Hippocampal formation (tissue), 2 donors: ENCODE data around the gene SH3BP4.

Source experiments
- DNase-seq, 2 donors: peaks; one replicate each; lab custom pipeline; 2025; lab: John Stamatoyannopoulos, UW

Gene SH3BP4, protein sequence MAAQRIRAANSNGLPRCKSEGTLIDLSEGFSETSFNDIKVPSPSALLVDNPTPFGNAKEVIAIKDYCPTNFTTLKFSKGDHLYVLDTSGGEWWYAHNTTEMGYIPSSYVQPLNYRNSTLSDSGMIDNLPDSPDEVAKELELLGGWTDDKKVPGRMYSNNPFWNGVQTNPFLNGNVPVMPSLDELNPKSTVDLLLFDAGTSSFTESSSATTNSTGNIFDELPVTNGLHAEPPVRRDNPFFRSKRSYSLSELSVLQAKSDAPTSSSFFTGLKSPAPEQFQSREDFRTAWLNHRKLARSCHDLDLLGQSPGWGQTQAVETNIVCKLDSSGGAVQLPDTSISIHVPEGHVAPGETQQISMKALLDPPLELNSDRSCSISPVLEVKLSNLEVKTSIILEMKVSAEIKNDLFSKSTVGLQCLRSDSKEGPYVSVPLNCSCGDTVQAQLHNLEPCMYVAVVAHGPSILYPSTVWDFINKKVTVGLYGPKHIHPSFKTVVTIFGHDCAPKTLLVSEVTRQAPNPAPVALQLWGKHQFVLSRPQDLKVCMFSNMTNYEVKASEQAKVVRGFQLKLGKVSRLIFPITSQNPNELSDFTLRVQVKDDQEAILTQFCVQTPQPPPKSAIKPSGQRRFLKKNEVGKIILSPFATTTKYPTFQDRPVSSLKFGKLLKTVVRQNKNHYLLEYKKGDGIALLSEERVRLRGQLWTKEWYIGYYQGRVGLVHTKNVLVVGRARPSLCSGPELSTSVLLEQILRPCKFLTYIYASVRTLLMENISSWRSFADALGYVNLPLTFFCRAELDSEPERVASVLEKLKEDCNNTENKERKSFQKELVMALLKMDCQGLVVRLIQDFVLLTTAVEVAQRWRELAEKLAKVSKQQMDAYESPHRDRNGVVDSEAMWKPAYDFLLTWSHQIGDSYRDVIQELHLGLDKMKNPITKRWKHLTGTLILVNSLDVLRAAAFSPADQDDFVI

DNA sequence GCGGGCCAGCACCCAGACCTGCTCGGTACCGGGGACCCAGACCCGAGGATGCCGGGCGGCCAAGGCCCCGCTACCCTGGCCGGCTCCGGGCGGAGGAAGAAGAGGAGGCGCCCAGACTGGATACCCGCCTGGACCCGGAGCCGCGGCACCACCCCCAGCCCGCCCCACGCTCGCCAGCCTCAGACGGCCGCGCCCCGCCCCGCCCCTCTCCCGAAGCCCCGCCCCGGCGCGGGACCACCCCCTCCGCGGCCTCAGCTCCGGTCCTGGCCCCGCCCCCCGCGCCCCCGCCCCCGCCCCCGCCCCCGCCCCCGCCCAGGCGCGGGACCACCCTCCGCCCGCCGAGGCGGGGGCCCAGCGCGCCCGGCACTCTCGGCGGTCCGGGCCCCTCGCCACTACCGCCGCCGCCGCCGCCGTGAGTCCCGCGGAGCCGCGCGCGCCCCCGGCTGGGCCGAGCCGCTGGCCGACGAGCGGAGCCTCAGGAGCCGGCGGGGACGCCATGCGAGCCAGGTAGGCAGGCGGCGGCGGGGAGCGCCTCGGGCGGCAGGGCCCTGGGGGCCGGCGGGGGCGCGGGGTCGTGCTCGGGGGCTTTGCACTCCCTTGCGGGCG lies at the start of gene SH3BP4:
Gene SH3BP4 (plus strand): TSS at position 354 of the 606 bp plus-strand sequence. CDS start 82,986 bp downstream, outside the sequence.
- peak; percentile 81 to 85 for DNase-seq

DNA sequence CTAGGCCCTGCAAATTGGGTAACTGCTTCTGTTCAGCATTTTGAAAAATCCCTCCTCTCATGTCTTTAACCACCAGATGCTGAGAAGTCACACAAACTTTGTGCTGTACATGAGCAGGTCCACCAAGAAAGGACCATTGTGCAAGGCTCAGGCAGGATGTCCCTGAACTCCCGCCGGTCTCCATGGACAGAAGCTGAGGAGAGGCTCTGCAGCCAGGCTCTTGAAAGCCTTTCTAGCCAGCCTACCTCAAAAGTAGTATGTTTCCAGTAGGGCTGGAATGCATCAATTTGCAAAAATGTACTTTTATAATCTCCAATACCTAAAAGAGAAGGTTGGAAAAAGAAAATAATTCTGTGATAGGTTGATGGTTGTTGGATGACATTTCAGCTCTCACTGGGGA lies 47.0 kb upstream of the SH3BP4 start:
- no peak for DNase-seq

DNA sequence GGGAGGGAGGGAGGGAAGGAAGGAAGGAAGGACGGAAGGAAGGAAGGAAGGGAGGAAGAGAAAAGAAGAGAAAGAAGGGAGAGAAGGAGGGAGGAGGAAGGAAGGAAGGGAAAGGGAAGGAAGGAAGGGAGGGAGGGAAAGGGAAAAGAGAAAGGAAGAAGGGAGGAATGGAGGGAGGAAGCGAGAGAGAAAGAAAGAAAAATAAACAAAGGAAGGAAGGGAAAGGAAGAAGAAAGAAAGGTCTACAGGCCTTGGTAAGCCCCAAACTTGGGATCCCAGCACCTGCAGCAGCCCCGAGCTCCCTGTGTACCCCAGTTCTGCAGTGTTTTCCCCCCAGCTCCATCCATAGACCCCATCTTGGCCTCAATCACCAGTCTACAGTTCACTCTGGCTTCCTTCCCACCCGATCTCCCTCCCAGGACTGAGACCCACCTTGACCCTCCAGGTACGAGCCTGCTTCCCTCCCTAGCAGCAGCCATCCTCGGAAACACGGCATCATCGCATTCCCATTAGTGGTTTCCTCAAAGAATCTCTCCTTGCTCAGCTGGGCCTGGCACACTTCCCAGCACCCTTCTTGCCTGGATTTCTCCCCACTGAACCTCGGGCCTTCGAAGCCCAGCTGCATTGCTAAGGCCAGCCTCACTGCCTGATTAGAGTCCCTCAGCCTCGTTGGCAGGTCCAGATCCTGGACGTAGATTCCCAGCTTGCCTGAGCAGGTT lies 46.1 kb upstream of the SH3BP4 start:
- DNase-seq: no peak

DNA sequence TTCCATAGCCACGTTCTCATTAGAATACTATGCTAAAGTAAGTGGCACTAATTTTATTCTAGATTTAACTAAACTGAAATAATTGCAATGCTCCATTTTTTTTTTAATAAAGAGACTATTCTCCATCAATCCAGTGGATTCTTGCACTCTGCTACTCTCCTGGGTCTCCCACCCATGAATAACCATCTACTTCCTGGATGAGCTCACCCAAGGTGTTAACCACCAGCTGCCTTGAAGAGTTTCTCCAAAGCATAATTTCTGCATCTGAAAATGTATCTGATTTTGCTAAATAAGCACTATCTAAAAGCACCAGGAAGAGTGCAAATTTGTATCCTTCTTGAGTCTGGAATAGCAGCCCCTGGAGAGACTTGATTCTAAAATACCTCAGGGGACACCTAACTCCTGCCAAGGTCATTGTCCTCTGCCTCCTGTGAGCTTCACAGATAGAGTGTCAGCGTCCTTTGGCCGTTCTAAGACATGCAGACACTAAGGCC lies 41.6 kb upstream of the SH3BP4 start:
- no peak for DNase-seq

DNA sequence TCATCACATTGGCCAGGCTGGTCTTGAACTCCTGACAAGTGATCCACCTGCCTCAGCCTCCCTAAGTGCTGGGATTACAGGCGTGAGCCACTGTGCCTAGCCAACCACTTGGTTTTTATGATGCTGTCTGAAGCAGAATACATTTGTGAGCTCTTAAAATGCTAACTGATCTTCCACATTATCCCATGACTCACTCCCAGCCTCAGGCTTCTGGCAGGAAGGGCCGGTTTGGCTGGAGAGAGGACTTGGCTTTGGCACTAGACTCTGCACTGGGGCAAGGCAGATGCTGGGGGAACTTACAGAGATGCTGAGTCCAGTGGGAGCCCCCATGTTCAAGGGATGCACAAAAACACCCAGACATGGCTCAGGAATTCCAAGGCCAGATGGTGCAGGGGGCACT lies 40.5 kb upstream of the SH3BP4 start:
- DNase-seq: no peak

DNA sequence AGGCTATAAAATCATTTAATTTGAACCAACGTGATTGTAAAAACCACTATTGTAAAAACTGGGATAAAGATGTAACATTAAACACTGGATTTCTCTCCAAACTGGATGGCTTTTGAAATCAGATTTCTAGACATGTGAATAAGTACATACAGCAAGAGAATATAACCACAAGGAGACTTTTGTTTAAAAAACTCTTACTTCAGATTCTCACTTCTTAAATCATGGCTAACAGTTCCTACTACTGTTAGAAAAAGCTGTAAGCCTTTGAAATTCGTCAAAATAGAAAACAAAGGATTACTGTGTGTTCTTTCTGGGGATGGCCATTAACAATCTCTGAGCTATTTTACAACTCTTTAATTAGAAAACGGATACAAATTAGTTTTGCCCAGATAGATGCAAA lies 39.4 kb upstream of the SH3BP4 start:
- DNase-seq: no peak

DNA sequence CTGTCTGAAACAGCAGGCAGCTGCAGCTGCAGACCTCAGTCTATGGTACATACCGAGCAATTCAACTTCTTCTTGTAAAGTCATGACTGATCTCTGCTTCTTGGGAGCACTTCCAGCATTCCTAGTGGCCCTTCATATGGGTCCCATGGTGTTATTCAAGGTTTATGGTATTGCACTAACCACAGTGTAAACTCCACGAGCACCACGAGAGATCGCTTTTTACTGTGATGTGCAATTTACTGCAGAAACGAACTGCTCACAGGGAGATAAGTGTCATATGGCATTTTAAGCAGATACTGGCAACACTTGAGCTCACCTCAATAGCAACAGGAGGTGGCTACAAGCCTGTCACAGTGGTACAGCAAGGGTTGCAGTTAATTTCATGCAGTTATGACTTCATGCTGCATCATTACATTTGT lies 38.6 kb upstream of the SH3BP4 start:
- peak in 1 of 2 donors; percentile 12 for DNase-seq

DNA sequence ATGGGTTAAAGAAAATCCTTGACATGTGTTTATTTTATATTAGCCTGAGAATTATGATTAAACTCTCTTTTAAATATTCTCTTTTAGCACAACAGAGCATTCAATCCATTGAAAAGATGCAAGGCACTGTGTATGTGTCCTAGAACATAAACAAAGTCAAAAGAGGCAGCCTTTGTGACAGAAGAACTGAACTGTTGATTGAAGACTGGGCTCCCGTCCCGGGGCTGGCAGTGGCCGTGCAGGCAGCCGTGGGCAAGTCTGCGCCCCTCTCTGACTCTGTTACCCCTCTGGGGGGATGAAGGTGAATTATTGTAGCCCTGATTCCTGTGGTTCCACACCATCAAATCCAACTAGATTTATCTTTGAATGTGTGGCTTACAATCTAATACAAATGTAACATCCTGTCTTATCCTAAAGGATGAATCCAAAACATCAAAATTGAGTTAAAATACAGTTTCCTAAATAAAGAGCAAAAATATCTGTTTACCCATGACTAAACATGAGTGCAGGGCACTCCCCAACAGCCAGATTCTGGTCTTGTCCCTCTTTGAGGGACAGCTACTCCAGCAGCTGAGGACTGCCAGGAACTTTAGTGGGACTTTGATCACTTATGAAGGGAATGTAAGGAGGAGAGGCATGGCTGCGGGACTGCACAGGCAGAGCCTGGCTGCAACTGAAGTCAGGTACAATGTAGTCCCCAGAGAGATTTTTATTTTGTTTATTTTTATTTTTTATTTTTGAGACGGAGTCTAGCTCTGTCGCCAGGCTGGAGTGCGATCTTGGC lies 37.3 kb upstream of the SH3BP4 start:
- peak; percentile 74 to 89 for DNase-seq

DNA sequence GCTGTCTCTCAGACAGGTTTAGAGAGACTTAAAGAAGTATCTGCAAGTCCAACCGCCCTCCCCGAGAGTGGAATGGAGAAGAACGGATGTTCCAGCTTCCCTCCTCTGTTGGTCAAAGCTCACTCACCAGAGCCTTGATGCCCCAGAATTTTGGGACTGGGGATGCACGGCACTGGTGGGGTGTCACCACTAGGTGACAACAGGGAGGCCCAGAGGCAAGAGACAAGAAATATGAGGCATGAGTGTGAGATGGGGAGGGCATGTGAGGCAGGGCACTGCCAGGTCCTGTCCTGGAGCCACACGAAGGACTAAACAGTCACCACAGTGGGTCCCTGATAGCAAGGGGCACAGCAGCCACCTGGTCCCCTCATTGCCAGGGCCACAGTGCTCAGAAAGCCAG lies 35.1 kb upstream of the SH3BP4 start:
- DNase-seq: no peak

DNA sequence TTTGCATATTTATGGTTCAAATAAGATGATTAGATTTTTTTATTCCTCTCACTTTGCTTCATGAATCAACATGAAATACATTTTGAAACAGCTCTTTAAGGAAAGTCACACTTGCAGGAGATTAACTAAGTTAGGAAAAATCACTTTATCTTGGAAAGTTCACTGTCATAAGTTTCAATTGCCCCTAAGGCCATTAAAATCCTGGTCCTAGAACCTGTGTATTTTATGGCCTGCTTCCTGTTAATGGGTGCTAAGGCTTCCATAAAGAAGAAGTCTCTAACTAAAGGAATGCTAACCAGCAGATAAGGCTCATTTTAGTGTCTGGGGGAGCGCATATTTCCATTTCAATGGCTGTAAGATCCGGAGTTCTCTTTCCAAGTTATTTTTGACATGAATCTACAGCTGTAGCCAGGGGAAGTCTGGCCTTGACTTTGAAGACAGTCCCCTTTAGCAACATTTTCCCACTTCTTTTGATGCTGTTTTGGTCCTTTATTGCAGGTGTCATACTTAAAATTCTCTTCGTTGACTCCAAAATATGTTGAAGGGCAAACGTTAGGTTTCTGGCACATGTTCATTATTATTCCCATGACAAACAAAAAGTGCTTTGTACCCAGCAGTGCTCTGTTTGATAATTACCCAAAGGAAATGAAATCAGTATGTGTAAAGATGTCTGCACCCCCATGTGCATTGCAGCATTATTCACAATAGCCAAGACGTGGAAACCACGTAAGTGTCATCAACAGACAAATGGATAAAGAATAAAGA lies 34.4 kb upstream of the SH3BP4 start:
- peak in 1 of 2 donors; percentile 65 for DNase-seq

DNA sequence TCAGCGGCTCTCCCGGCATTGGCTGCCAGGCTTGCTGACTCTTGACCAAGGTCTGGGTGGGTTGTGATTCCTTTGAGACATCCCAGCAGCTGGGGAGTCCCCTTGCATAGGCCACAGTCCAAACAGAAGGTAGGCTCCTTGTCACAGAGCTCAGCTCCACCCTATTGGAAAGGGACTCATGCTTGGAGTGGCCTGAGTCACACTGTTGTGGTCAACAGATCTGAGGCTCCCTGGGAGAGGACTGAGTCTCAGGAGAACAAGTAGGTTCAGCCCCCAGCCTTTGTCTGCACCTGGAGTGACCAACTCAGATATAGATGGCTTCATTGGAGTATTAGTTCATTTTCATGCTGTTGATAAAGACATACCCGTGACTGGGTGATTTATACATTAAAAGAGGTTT lies 32.1 kb upstream of the SH3BP4 start:
- no peak for DNase-seq

DNA sequence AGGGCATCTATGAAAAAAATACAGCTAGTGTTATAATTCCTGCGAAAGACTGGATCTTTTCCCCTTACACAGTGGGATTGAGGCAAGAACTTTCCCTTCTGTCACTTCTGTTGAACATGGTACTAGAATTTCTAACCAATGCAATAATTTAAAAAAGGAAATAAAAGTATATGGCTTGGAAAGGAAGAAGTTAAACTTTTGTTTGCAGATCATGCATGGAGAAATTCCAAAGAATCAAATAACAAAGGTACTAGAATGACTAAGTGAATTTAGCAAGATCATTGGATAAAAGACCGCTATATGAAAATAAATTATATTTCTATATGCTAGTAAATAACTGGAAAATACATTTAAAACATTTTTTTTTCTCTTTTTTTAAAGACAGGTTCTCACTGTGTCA lies 31.0 kb upstream of the SH3BP4 start:
- no peak for DNase-seq

DNA sequence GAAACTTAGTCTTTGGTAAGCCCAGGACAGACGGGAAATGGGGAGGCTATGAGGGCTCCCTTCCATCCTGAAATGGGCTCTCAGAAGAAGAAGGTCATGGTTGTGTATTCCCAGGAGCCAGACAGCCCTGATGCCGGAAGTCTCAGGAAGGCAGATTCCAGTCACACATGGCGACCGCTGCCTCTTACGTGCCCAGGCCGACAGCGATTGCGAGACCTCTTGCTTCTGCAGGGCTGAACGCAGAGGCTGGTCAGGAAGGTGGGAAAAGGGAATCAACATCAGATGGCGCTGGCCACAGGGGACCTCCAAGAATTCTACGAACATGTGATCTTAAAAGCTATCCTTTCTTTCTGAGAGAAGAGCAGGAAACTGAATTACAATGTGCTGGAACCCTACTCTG lies 22.8 kb upstream of the SH3BP4 start:
- DNase-seq: no peak

DNA sequence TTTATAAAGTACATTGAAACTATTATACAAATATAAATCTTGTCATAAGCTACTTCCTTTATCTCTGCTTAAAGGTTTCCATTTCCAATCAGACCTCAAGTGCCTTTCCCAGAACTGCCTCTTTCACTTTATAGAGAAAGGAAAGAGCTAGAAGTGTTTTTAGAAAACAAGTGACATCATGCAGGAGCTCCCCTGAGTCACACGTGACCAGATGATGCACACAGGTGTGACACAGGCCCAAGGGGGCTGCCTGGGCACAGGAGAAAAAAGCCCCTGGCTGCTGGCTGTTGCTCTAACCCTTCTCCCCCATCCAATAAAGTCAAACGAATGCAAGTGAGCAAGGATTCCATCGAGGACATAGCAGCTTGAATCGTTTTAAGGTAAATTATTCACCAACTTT lies 21.4 kb upstream of the SH3BP4 start:
- DNase-seq: no peak

DNA sequence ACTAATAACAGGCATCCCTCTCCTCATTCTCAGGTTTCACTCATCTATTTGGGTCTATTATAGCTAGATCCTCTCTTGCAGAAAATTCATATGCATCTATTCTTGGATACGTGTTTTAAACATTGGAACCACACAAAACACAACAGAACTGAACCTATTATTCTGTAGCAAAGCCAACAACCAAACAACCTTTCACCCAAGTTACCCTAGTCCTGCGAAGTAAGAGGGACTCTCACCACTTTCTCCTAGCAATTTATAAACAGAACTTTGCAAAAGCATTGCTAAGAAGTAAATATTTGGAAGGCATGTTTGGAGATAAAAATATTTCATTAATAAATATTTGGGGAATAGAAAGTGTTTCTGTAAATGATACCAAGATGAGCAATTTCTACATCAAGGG lies 20.4 kb upstream of the SH3BP4 start:
- DNase-seq: no peak

DNA sequence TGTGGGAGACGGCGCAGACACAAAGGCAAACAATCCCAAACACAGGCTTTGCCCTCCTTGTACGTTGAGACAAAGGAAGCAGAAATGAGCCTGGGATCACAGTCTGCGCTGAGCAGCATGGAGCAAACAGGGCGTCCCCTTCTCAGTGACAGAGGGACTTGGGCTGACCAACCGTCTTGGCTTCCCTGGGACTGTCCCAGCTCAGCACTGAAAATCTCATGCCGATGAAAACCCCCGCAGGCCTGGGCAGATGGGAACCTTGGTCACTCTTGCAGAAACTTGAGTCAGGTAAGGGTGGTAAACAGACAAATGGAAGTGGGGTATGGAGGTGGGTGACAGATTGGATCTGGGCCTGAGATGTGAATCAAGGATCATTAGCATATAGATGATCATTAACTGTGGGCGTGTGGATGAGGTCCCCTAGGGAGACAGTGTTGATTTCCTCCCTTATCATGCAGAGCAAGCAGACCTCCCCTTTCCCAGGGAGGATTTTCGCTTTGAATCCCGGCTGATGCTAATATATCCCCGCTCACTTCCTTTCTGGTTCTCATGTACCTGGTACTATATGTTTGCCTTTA lies 19.1 kb upstream of the SH3BP4 start:
- no peak for DNase-seq

DNA sequence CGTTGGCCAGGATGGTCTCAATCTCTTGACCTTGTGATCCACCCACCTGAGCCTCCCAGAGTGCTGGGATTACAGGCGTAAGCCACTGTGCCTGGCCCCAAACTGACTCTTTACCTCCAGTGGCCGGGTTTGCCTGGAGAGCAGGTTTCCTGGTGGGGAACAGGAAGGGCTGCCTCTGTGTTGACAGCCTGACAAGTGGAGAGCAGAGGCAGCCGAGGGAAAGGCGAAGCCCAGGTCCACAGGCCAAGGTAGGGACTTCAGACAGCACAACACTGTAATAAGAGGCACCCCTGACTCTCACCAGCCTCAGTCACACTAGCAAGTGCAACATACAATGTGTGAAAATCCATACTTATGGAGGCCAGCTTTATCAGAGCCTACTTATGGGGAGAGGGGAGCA lies 16.5 kb upstream of the SH3BP4 start:
- DNase-seq: no peak

DNA sequence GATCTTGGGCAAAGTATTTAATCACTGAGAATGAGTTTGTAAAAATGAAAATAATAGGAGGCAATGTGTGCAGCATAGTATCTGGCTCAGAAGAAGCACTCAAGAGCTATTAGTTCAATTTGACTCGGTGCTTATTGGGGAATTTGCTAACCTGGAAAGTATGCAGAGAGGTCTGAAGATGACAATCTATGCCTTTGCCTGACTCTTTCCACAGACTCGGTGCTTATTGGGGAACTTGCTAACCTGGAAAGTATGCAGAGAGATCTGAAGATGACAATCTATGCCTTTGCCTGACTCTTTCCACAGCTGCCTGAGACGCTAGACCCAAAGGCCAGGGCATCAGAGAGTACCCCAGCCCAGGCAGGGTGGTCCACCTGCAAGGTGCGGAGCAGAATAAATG lies 12.2 kb upstream of the SH3BP4 start:
- DNase-seq: no peak

DNA sequence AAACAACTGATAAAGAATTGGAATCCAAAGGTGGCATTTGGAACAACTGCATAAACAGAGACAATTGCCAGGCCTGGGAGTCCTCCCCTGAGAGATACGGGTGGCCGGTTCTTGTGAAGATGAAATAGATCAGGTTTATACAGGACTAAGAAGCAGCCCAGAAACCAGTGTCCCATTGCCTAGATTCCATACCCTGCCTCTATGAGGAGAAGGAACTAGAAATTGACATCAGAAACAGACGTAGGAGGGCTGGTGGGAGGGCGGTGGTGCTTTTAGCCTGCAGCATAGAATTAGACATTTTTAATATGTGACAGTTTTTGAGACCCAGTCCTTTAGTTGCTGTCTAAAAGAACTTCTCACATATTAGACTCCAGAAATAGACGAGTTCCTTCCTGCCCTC lies 11.8 kb upstream of the SH3BP4 start:
- DNase-seq: no peak

DNA sequence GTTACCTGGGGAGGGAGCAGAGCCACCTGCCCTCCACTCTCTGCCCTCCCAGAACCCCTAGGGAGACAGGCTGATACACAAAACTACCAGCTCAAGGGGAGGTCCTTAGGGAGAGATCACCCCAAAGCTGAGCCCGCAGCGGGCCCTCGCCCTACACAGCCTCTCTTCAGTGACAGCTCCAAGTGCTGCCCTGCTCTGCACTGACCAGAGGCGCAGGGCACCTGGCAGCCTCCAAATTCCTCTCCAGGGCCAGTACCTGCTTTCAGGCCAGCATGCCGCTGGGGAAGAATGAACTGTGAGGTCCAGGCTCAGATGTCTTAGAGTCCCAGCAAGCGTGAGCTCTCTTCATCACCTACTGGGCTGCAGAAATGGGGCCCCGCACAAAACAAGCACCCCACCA lies 11.3 kb upstream of the SH3BP4 start:
- DNase-seq: no peak
